Measurements from ENCODE around the gene BNIP5.

The BNIP5 gene

DNA sequence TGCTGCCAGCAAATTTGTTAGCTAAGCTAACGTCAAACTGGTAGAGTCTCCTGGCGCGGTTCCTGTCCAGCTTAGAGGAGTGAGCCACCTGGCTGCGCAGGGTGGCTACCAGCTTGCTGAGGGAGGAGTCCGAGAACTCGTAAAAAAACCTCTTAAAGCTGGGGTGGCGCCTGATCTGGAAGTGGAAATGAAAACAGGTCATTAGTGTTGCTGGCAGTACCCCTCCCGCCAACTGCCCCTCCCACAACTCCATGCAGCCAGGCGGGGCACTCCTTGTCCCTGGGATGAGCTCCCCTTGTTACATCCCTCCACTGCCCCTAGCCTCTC is 17.3 kb downstream of the BNIP5 start:
- H3K27ac ChIP-seq = peak overlapping the region; percentile 34
- TF ChIP-seq, protein P1, sequence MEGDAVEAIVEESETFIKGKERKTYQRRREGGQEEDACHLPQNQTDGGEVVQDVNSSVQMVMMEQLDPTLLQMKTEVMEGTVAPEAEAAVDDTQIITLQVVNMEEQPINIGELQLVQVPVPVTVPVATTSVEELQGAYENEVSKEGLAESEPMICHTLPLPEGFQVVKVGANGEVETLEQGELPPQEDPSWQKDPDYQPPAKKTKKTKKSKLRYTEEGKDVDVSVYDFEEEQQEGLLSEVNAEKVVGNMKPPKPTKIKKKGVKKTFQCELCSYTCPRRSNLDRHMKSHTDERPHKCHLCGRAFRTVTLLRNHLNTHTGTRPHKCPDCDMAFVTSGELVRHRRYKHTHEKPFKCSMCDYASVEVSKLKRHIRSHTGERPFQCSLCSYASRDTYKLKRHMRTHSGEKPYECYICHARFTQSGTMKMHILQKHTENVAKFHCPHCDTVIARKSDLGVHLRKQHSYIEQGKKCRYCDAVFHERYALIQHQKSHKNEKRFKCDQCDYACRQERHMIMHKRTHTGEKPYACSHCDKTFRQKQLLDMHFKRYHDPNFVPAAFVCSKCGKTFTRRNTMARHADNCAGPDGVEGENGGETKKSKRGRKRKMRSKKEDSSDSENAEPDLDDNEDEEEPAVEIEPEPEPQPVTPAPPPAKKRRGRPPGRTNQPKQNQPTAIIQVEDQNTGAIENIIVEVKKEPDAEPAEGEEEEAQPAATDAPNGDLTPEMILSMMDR (conservative IDR thresholded peaks at IDR 0.05) = no peak
- no peak for TF ChIP-seq ZFX (IDR thresholded peaks at IDR 0.05)

DNA sequence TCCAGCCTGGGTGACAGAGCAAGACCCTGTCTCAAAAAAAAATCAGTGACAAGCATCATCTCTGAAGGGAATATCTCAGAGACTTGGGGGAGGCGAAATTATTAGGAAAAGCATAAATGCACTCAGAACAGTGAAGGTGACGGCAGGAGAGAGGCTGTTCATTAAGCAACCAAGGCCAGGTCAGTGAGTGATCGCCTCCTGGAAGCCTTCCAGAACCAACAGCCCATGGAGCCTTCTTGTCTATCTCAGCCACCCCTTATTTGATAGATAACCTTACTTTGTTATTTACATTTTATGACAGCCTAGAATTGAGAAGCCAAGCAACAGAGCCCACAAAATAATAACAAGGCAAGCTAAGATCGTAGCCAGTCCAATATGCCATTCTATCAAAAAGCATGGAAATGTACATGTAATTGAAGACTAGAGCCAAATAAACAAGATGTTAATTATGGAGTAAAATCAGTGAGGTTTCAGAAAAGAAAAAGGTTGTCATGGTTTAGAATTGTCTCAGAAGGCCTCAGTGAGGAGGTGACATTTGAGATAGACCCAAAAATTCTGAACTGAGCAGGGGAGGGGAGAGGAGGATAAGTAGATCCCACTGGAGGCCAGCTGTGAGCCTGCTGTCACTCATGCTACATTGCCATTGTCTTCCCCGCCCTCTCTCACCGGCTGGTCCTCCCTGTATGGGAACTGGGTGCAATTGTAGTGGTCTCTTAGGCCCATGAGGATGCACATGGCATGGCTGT is 17.8 kb downstream of the BNIP5 start:
- TF ChIP-seq, protein P1 (conservative IDR thresholded peaks at IDR 0.05) = no peak

DNA sequence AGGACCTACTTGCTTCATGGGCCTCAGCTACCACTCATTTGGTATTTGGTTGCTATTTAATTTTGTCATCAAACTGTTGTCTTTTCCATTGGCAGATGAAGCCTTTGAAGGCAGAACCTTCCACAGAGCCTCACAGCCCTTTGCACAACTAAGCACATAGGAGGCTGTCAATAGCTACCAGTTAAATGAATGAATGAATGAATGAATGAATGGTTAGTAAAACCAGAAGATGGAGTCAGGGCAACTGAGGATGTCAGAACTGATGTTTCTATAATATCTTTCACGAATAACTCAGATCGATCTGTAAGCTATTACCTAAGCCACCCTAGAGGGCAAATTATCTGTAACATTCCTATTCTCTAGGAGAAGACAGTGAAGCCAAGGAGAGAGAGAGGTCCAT is 19.1 kb downstream of the BNIP5 start:
- TF ChIP-seq, protein P1 (conservative IDR thresholded peaks at IDR 0.05) = no peak
- no peak for TF ChIP-seq ZFX (IDR thresholded peaks at IDR 0.05)
- no peak overlapping the region for H3K27ac ChIP-seq

More for the DNA sequence above, 17.8 kb downstream of the BNIP5 start:
- H3K27ac ChIP-seq = peak overlapping the region; percentile 34

DNA sequence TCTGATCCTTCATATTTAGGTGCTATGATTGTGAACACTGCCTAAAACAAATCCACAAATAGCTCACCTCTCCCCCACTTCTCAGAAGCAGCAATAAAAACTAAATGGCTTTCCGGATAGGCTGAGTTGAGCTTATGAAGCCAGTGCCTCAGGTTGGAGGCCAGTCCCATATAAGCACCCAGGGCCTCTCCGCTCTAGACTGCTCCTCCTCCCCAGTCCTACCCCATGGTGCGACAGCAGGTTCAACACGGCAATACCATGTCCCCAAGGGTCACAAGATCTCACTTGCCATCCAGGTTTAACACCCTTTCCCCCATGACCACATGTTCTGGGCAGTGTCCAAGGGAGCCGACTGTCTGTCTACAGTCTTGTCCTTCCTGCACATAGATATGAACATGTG is 20.8 kb downstream of the BNIP5 start:
- no peak overlapping the region for H3K27ac ChIP-seq
- no peak for TF ChIP-seq ZFX (IDR thresholded peaks at IDR 0.05)
- TF ChIP-seq, protein P1 (conservative IDR thresholded peaks at IDR 0.05) = no peak

DNA sequence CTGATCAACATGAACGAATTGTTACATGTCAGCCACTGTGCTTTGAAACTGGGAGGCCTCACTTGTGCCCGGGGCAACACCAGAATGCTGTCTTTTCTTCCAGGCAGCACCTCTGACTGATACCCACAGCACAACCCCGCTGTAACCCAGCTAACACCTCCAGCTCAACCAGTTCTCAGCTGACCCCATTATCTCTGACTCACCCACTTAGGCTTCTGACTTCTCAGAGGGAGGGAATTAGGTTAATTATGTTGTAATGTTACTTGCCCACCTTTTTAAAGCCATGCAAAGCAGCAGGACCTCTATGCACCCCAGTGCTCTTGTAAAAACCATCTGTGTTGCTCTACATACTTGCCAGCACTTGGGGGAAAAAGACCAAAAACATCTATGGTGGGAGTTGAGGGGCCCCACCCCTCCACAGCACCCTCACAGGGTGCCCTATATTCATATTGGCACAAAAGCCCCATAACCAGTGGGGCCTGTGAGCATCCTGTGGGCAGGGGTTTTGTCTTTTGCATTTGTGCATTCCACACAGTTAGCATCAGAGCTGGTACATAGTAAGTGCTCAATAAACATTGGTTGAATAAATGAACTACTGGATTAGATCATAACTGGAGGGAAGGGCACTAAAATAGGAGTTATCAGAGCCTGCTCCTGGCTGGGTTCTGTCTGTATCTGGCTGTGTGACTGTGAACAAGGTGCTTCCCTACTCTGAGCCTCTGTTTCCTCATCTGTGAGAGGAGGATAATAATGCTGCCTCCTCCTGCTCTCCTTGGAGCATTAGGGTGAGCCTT is 22.3 kb downstream of the BNIP5 start:
- H3K27ac ChIP-seq = no peak overlapping the region
- TF ChIP-seq ZFX (IDR thresholded peaks at IDR 0.05) = no peak
- TF ChIP-seq, protein P1 (conservative IDR thresholded peaks at IDR 0.05) = no peak

DNA sequence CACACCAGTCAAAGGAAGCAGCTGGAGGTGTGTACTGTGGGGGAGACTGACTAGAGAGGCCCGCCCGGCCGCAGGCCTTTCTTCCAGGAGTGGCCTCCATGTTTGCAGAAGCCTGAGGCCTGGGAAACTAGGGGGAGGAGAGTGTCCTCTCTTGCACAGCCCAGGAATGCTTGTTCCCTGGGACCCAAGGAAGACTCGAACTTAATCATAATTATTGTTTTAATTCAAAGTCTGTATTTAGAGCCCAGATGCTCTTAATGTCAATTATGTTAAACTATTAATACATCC is 23.1 kb downstream of the BNIP5 start:
- TF ChIP-seq ZFX (IDR thresholded peaks at IDR 0.05) = no peak
- TF ChIP-seq, protein P1 (conservative IDR thresholded peaks at IDR 0.05) = no peak
- H3K27ac ChIP-seq = no peak overlapping the region

DNA sequence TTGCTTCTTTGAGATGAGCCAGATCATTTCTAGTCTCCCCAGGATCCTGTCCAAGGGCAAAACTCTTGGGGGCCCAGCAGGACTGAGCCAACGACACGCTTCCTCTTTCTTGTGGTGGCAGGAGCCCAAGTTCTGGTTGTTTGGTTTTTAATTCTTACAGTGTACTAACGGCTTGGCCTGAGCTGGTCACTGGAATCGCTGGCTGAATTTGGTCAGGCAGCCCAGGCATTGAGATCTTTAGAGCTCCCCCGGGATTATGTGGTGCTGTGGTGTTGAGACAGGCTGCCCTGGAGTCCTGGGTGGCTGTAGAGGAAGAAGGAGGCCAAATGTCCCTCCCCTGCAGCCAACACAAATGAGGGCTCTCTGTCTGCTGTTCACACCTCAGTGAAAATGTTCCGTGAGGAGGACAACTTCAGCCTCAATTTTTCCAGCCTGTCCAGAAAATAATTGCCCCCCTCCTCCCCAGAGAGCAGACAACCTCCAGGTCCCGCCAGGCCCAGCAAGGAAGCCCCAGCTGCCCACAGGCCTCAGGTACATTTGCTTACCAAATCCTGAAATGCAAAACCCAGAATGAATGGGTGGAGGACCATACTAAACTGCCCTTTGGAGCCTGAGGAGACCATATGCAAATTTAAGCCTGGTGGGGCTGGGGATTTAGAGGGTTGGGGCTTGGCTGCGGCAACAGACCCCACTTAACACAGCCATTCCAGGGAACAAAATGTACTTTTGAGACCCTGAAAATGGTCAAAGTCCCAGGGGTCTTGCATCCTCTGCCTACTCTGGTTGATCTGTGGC is 23.6 kb downstream of the BNIP5 start:
- TF ChIP-seq, protein P1 (conservative IDR thresholded peaks at IDR 0.05) = no peak
- TF ChIP-seq ZFX (IDR thresholded peaks at IDR 0.05) = no peak
- no peak overlapping the region for H3K27ac ChIP-seq
